Stimulated activated effector memory CD8-positive, alpha-beta T cell treated with anti-CD3 and anti-CD28 coated beads, Interleukin-12 subunit alpha, Interleukin-12 subunit beta, amount 100 ng/mL, for 72 hours (primary cell): ENCODE results near the gene SHISA5.
"Not testable (repeated sequence)": the region's sequence is repeated elsewhere in the genome, so short reads cannot be mapped to it uniquely, and the experiment has no call there.

ENCODE experiments used
- ATAC-seq: fragments of 150-1000 bp; cut with Tn5 transposase; 2 replicates; pipeline ENCODE4 v1.10.0; 2021
- DNase-seq, 2 donors: peaks; one replicate each; pipeline ENCODE4 v3.0.0; 2021 to 2022; ENCODE audit warnings: low spot score in 2 of 2
- H3K27ac Mint-ChIP-seq: one replicate; pipeline ENCODE4 v1.8.0; 2022; ENCODE audit warnings: mild to moderate bottlenecking, mixed read lengths
- H3K36me3 Mint-ChIP-seq: one replicate; pipeline ENCODE4 v1.8.0; 2022; ENCODE audit warnings: mild to moderate bottlenecking, mixed read lengths
- H3K4me1 Mint-ChIP-seq: one replicate; pipeline ENCODE4 v1.8.0; 2022; ENCODE audit warnings: mixed read lengths
- H3K4me3 Mint-ChIP-seq: one replicate; pipeline ENCODE4 v1.8.0; 2022; ENCODE audit warnings: mild to moderate bottlenecking, mixed read lengths
- H3K9me3 Mint-ChIP-seq: one replicate; pipeline ENCODE4 v1.8.0; 2022; ENCODE audit warnings: mixed read lengths

Gene SHISA5

GRCh38 chr3:48503401-48504050 is 448 bp downstream of the SHISA5 start:
- no peaks in the 10 kb centered on the region for H3K9me3 Mint-ChIP-seq
- ATAC-seq (no peak), DNase-seq (no peak)
- H3K4me1 Mint-ChIP-seq, result peaks cover 63% of the 10 kb centered on the region
- H3K36me3 Mint-ChIP-seq, result peaks cover 56% of the 10 kb centered on the region
- peak overlapping the region; percentile 77 for H3K4me3 Mint-ChIP-seq
- peak overlapping the region; percentile 91 for H3K27ac Mint-ChIP-seq

- H3K4me1 Mint-ChIP-seq, result peaks cover 60% of the 10 kb centered on the region
- no peaks in the 10 kb centered on the region for H3K9me3 Mint-ChIP-seq
- H3K36me3 Mint-ChIP-seq, result peaks cover 60% of the 10 kb centered on the region
- ATAC-seq (no peak), DNase-seq (no peak)
- H3K27ac Mint-ChIP-seq, result peak overlapping the region; percentile 91
- peak overlapping the region; percentile 77 for H3K4me3 Mint-ChIP-seq
Measured at GRCh38 chr3:48502728-48503168, 1.2 kb downstream of the SHISA5 start.

GRCh38 chr3:48502121-48502520 is 1.9 kb downstream of the SHISA5 start:
- Mint-ChIP-seq H3K9me3 (no peaks in the 10 kb centered on the region), H3K27ac (peak overlapping the region; percentile 91), H3K36me3 (peaks cover 63% of the 10 kb centered on the region), H3K4me1 (peaks cover 54% of the 10 kb centered on the region), H3K4me3 (peak overlapping the region; percentile 77)
- DNase-seq (no peak), ATAC-seq (no peak)

GRCh38 chr3:48501196-48501595 is 2.8 kb downstream of the SHISA5 start:
- peaks cover 72% of the 10 kb centered on the region for H3K36me3 Mint-ChIP-seq
- peak overlapping the region; percentile 91 for H3K27ac Mint-ChIP-seq
- peaks cover 47% of the 10 kb centered on the region for H3K4me1 Mint-ChIP-seq
- H3K9me3 Mint-ChIP-seq, result no peaks in the 10 kb centered on the region
- no peak overlapping the region for H3K4me3 Mint-ChIP-seq
- ATAC-seq, result no peak
- no peak for DNase-seq

- H3K4me3 Mint-ChIP-seq, result no peak overlapping the region
- peak overlapping the region; percentile 91 for H3K27ac Mint-ChIP-seq
- no peak for DNase-seq
- H3K4me1 Mint-ChIP-seq, result peaks cover 42% of the 10 kb centered on the region
- ATAC-seq, result no peak
- H3K36me3 Mint-ChIP-seq, result peaks cover 78% of the 10 kb centered on the region
- H3K9me3 Mint-ChIP-seq, result no peaks in the 10 kb centered on the region
Measured at GRCh38 chr3:48500656-48501055, 3.3 kb downstream of the SHISA5 start.

- H3K4me3 Mint-ChIP-seq, result no peak overlapping the region
- H3K9me3 Mint-ChIP-seq, result no peaks in the 10 kb centered on the region
- ATAC-seq, result no peak
Measured at GRCh38 chr3:48493203-48493501, 10.8 kb downstream of the SHISA5 start.

GRCh38 chr3:48492461-48493202 is 11.3 kb downstream of the SHISA5 start:
- Mint-ChIP-seq H3K4me3 (no peak overlapping the region), H3K4me1 (no peaks in the 10 kb centered on the region), H3K36me3 (peaks cover 41% of the 10 kb centered on the region), H3K9me3 (no peaks in the 10 kb centered on the region), H3K27ac (no peak overlapping the region)
- no peak for DNase-seq
- no peak for ATAC-seq

More at GRCh38 chr3:48493203-48493501, 10.8 kb downstream of the SHISA5 start:
- DNase-seq, result no peak
- H3K27ac Mint-ChIP-seq, result no peak overlapping the region
- H3K36me3 Mint-ChIP-seq, result peaks cover 47% of the 10 kb centered on the region
- H3K4me1 Mint-ChIP-seq, result no peaks in the 10 kb centered on the region

- ATAC-seq (no peak), DNase-seq (no peak)
- Mint-ChIP-seq H3K9me3 (no peaks in the 10 kb centered on the region), H3K27ac (no peak overlapping the region), H3K4me1 (no peaks in the 10 kb centered on the region), H3K36me3 (no peaks in the 10 kb centered on the region), H3K4me3 (no peak overlapping the region)
Measured at GRCh38 chr3:48486952-48487351, 17.0 kb downstream of the SHISA5 start.

GRCh38 chr3:48482822-48483221 is 21.2 kb downstream of the SHISA5 start:
- ATAC-seq, H3K27ac Mint-ChIP-seq, H3K9me3 Mint-ChIP-seq, DNase-seq, H3K4me3 Mint-ChIP-seq: not testable (repeated sequence)
- Mint-ChIP-seq H3K36me3 (peaks cover 14% of the 10 kb centered on the region), H3K4me1 (peaks cover 17% of the 10 kb centered on the region)

- H3K9me3 Mint-ChIP-seq, ATAC-seq, H3K27ac Mint-ChIP-seq, H3K4me3 Mint-ChIP-seq, DNase-seq: not testable (repeated sequence)
- H3K4me1 Mint-ChIP-seq, result peaks cover 27% of the 10 kb centered on the region
- H3K36me3 Mint-ChIP-seq, result peaks cover 14% of the 10 kb centered on the region
Measured at GRCh38 chr3:48480891-48481290, 23.1 kb downstream of the SHISA5 start.

GRCh38 chr3:48478626-48479555 is 25.1 kb downstream of the SHISA5 start:
- peak in 1 of 2 donors; percentile 81 for DNase-seq
- H3K9me3 Mint-ChIP-seq, result no peaks in the 10 kb centered on the region
- ATAC-seq, result peak; percentile 83
- H3K27ac Mint-ChIP-seq, result peak overlapping the region; percentile 97
- peaks cover 20% of the 10 kb centered on the region for H3K36me3 Mint-ChIP-seq
- H3K4me3 Mint-ChIP-seq, result peak overlapping the region; percentile 77
- peaks cover 38% of the 10 kb centered on the region for H3K4me1 Mint-ChIP-seq

- Mint-ChIP-seq H3K36me3 (peaks cover 28% of the 10 kb centered on the region), H3K9me3 (no peaks in the 10 kb centered on the region)
Measured at GRCh38 chr3:48477959-48478520, 25.9 kb downstream of the SHISA5 start.

GRCh38 chr3:48476426-48477053 is 27.4 kb downstream of the SHISA5 start:
- no peak for ATAC-seq
- Mint-ChIP-seq H3K36me3 (peaks cover 33% of the 10 kb centered on the region), H3K27ac (peak overlapping the region; percentile 97), H3K4me3 (no peak overlapping the region), H3K4me1 (peaks cover 50% of the 10 kb centered on the region), H3K9me3 (no peaks in the 10 kb centered on the region)
- DNase-seq, result no peak

More at GRCh38 chr3:48477959-48478520, 25.9 kb downstream of the SHISA5 start:
- peak overlapping the region; percentile 77 for H3K4me3 Mint-ChIP-seq
- peak overlapping the region; percentile 97 for H3K27ac Mint-ChIP-seq
- ATAC-seq (peak; percentile 1), DNase-seq (peak in 1 of 2 donors; percentile 73)
- H3K4me1 Mint-ChIP-seq, result peaks cover 45% of the 10 kb centered on the region

GRCh38 chr3:48475188-48475587 is 28.8 kb downstream of the SHISA5 start:
- H3K27ac Mint-ChIP-seq, result peak overlapping the region; percentile 77
- DNase-seq, result no peak

More at GRCh38 chr3:48475188-48475587, 28.8 kb downstream of the SHISA5 start:
- Mint-ChIP-seq H3K4me3 (no peak overlapping the region), H3K36me3 (peaks cover 44% of the 10 kb centered on the region), H3K4me1 (peaks cover 54% of the 10 kb centered on the region), H3K9me3 (no peaks in the 10 kb centered on the region)
- no peak for ATAC-seq
